ENCODE results near the gene HEATR5B.
A peak's percentile ranks its signal among the peaks of the same experiment; 100 is the strongest.

HEATR5B gene

GRCh38 chr2:37059841-37060240 lies 24.3 kb downstream of the HEATR5B start:
- H3K27me3 Mint-ChIP-seq, result no peaks in the 10 kb centered on the region
- H3K9me3 Mint-ChIP-seq, result no peaks in the 10 kb centered on the region
- H3K4me3 Mint-ChIP-seq, result no peak overlapping the region
- ATAC-seq (replicated peaks; ENCODE audit: extremely low read depth, poor library complexity, severe bottlenecking) (no peak), DNase-seq (ENCODE audit: low spot score in 2 of 2) (no peak)
- peaks cover 67% of the 10 kb centered on the region for H3K36me3 Mint-ChIP-seq (ENCODE audit: insufficient read depth)
- H3K27ac Mint-ChIP-seq (ENCODE audit: low read depth), result no peak overlapping the region
- no peaks in the 10 kb centered on the region for H3K4me1 Mint-ChIP-seq

GRCh38 chr2:37052600-37053332 lies 31.4 kb downstream of the HEATR5B start:
- Mint-ChIP-seq H3K4me1 (no peaks in the 10 kb centered on the region), H3K9me3 (no peaks in the 10 kb centered on the region), H3K36me3 (ENCODE audit: insufficient read depth) (peaks cover 64% of the 10 kb centered on the region), H3K27ac (ENCODE audit: low read depth) (no peak overlapping the region), H3K27me3 (no peaks in the 10 kb centered on the region), H3K4me3 (no peak overlapping the region)
- DNase-seq (ENCODE audit: low spot score in 2 of 2) (no peak), ATAC-seq (replicated peaks; ENCODE audit: extremely low read depth, poor library complexity, severe bottlenecking) (no peak)

GRCh38 chr2:37039580-37039979 lies 44.6 kb downstream of the HEATR5B start:
- Mint-ChIP-seq H3K4me1 (no peaks in the 10 kb centered on the region), H3K36me3 (ENCODE audit: insufficient read depth) (peaks cover 37% of the 10 kb centered on the region), H3K4me3 (no peak overlapping the region), H3K9me3 (no peaks in the 10 kb centered on the region), H3K27ac (ENCODE audit: low read depth) (no peak overlapping the region), H3K27me3 (no peaks in the 10 kb centered on the region)
- ATAC-seq (replicated peaks; ENCODE audit: extremely low read depth, poor library complexity, severe bottlenecking) (no peak), DNase-seq (ENCODE audit: low spot score in 2 of 2) (no peak)

GRCh38 chr2:37037771-37038170 lies 46.4 kb downstream of the HEATR5B start:
- Mint-ChIP-seq H3K27ac (ENCODE audit: low read depth) (no peak overlapping the region), H3K4me1 (no peaks in the 10 kb centered on the region), H3K36me3 (ENCODE audit: insufficient read depth) (peaks cover 32% of the 10 kb centered on the region), H3K9me3 (no peaks in the 10 kb centered on the region), H3K27me3 (no peaks in the 10 kb centered on the region), H3K4me3 (no peak overlapping the region)
- DNase-seq (ENCODE audit: low spot score in 2 of 2) (no peak), ATAC-seq (replicated peaks; ENCODE audit: extremely low read depth, poor library complexity, severe bottlenecking) (no peak)

GRCh38 chr2:37029758-37030157 lies 54.4 kb downstream of the HEATR5B start:
- ATAC-seq (replicated peaks; ENCODE audit: extremely low read depth, poor library complexity, severe bottlenecking), result no peak
- Mint-ChIP-seq H3K36me3 (ENCODE audit: insufficient read depth) (peaks cover 43% of the 10 kb centered on the region), H3K9me3 (no peaks in the 10 kb centered on the region), H3K4me3 (no peak overlapping the region), H3K27ac (ENCODE audit: low read depth) (no peak overlapping the region), H3K4me1 (no peaks in the 10 kb centered on the region), H3K27me3 (no peaks in the 10 kb centered on the region)
- DNase-seq (ENCODE audit: low spot score in 2 of 2), result no peak

GRCh38 chr2:37026050-37026449 lies 58.1 kb downstream of the HEATR5B start:
- Mint-ChIP-seq H3K4me1 (no peaks in the 10 kb centered on the region), H3K27me3 (no peaks in the 10 kb centered on the region), H3K9me3 (no peaks in the 10 kb centered on the region), H3K36me3 (ENCODE audit: insufficient read depth) (peaks cover 56% of the 10 kb centered on the region), H3K4me3 (no peak overlapping the region), H3K27ac (ENCODE audit: low read depth) (no peak overlapping the region)
- no peak for ATAC-seq (replicated peaks; ENCODE audit: extremely low read depth, poor library complexity, severe bottlenecking)
- DNase-seq (ENCODE audit: low spot score in 2 of 2), result no peak

- no peak for ATAC-seq (replicated peaks; ENCODE audit: extremely low read depth, poor library complexity, severe bottlenecking)
- no peak overlapping the region for H3K27ac Mint-ChIP-seq (ENCODE audit: low read depth)
- H3K9me3 Mint-ChIP-seq, result no peaks in the 10 kb centered on the region
- peaks cover 66% of the 10 kb centered on the region for H3K36me3 Mint-ChIP-seq (ENCODE audit: insufficient read depth)
- no peak overlapping the region for H3K4me3 Mint-ChIP-seq
- H3K27me3 Mint-ChIP-seq, result no peaks in the 10 kb centered on the region
- no peak for DNase-seq (ENCODE audit: low spot score in 2 of 2)
- H3K4me1 Mint-ChIP-seq, result no peaks in the 10 kb centered on the region
Observed at GRCh38 chr2:37020887-37021796, 63.0 kb downstream of the HEATR5B start.

- no peaks in the 10 kb centered on the region for H3K4me1 Mint-ChIP-seq
- ATAC-seq (replicated peaks; ENCODE audit: extremely low read depth, poor library complexity, severe bottlenecking), result no peak
- H3K27ac Mint-ChIP-seq (ENCODE audit: low read depth), result no peak overlapping the region
- H3K9me3 Mint-ChIP-seq, result no peaks in the 10 kb centered on the region
- no peaks in the 10 kb centered on the region for H3K27me3 Mint-ChIP-seq
- H3K36me3 Mint-ChIP-seq (ENCODE audit: insufficient read depth), result peaks cover 68% of the 10 kb centered on the region
- DNase-seq (ENCODE audit: low spot score in 2 of 2), result no peak
- H3K4me3 Mint-ChIP-seq, result no peak overlapping the region
Observed at GRCh38 chr2:37020212-37020886, 63.8 kb downstream of the HEATR5B start.

GRCh38 chr2:37013315-37013641 lies 70.9 kb downstream of the HEATR5B start:
- Mint-ChIP-seq H3K9me3 (no peaks in the 10 kb centered on the region), H3K4me3 (no peak overlapping the region), H3K4me1 (no peaks in the 10 kb centered on the region), H3K27ac (ENCODE audit: low read depth) (no peak overlapping the region), H3K36me3 (ENCODE audit: insufficient read depth) (peaks cover 69% of the 10 kb centered on the region), H3K27me3 (no peaks in the 10 kb centered on the region)
- no peak for DNase-seq (ENCODE audit: low spot score in 2 of 2)
- no peak for ATAC-seq (replicated peaks; ENCODE audit: extremely low read depth, poor library complexity, severe bottlenecking)

GRCh38 chr2:37011130-37011529 lies 73.0 kb downstream of the HEATR5B start:
- H3K27ac Mint-ChIP-seq (ENCODE audit: low read depth), result no peak overlapping the region
- no peak overlapping the region for H3K4me3 Mint-ChIP-seq
- no peaks in the 10 kb centered on the region for H3K4me1 Mint-ChIP-seq
- H3K9me3 Mint-ChIP-seq, result no peaks in the 10 kb centered on the region
- H3K27me3 Mint-ChIP-seq, result no peaks in the 10 kb centered on the region
- peaks cover 66% of the 10 kb centered on the region for H3K36me3 Mint-ChIP-seq (ENCODE audit: insufficient read depth)
- no peak for DNase-seq (ENCODE audit: low spot score in 2 of 2)
- no peak for ATAC-seq (replicated peaks; ENCODE audit: extremely low read depth, poor library complexity, severe bottlenecking)

- peaks cover 59% of the 10 kb centered on the region for H3K36me3 Mint-ChIP-seq (ENCODE audit: insufficient read depth)
- peak overlapping the region; percentile 62 for H3K27ac Mint-ChIP-seq (ENCODE audit: low read depth)
- peak; percentile 88 for ATAC-seq (replicated peaks; ENCODE audit: extremely low read depth, poor library complexity, severe bottlenecking)
- no peaks in the 10 kb centered on the region for H3K9me3 Mint-ChIP-seq
- peak overlapping the region; percentile 21 for H3K4me3 Mint-ChIP-seq
- peaks cover 10% of the 10 kb centered on the region for H3K4me1 Mint-ChIP-seq
- DNase-seq (ENCODE audit: low spot score in 2 of 2), result no peak
- H3K27me3 Mint-ChIP-seq, result no peaks in the 10 kb centered on the region
Observed at GRCh38 chr2:37005118-37005868, 78.9 kb downstream of the HEATR5B start.

- no peak for DNase-seq (ENCODE audit: low spot score in 2 of 2)
- Mint-ChIP-seq H3K27me3 (no peaks in the 10 kb centered on the region), H3K36me3 (ENCODE audit: insufficient read depth) (peaks cover 68% of the 10 kb centered on the region), H3K9me3 (no peaks in the 10 kb centered on the region), H3K4me1 (peaks cover 10% of the 10 kb centered on the region), H3K4me3 (no peak overlapping the region), H3K27ac (ENCODE audit: low read depth) (no peak overlapping the region)
- no peak for ATAC-seq (replicated peaks; ENCODE audit: extremely low read depth, poor library complexity, severe bottlenecking)
Observed at GRCh38 chr2:37000988-37001556, 83.1 kb downstream of the HEATR5B start.
